HepG2 (cell line): ENCODE results near the gene LIF. TPM values are rescaled to one million over a fixed set of nuclear protein-coding genes. Genes with fewer than 3 reads are reported as not detected.

ENCODE experiments used
- ERF ChIP-seq: IDR thresholded peaks from 2 replicates; pipeline ENCODE4 v1.6.1; 2018; ENCODE audit warnings: missing biosample characterization, missing genetic modification reagents
- ETS1 ChIP-seq: sonication (generic); formaldehyde crosslinking; IDR thresholded peaks from 2 replicates; pipeline ENCODE4 v1.4.0; 2020; ENCODE audit warnings: missing genetic modification reagents
- JUNB ChIP-seq: sonication (generic); formaldehyde crosslinking; IDR thresholded peaks from 2 replicates; pipeline ENCODE4 v1.8.0; 2022; ENCODE audit warnings: missing genetic modification reagents, mild to moderate bottlenecking, borderline replicate concordance
- MAFG ChIP-seq: sonication (generic); formaldehyde crosslinking; IDR thresholded peaks from 2 replicates; pipeline ENCODE4 v1.5.1; 2020; ENCODE audit warnings: mild to moderate bottlenecking, missing genetic modification reagents
- PATZ1 ChIP-seq: sonication (generic); formaldehyde crosslinking; IDR thresholded peaks from 2 replicates; pipeline ENCODE4 v1.4.0; 2020; ENCODE audit warnings: missing genetic modification reagents
- RORA ChIP-seq: sonication (generic); formaldehyde crosslinking; IDR thresholded peaks from 2 replicates; pipeline ENCODE4 v1.5.0; 2020; ENCODE audit warnings: mild to moderate bottlenecking, missing genetic modification reagents, moderate library complexity
- SAP130 ChIP-seq: IDR thresholded peaks from 2 replicates; pipeline ENCODE4 v1.6.1; 2016; ENCODE audit warnings: low read depth
- TCF7L2 ChIP-seq: IDR thresholded peaks from 2 replicates; pipeline ENCODE4 v1.6.1; 2011; ENCODE audit warnings: mild to moderate bottlenecking, low read depth, low read length, moderate library complexity
- TIGD3 ChIP-seq: sonication (generic); formaldehyde crosslinking; IDR thresholded peaks from 2 replicates; pipeline ENCODE4 v1.5.1; 2020; ENCODE audit warnings: mild to moderate bottlenecking, missing genetic modification reagents, borderline replicate concordance
- TRAFD1 ChIP-seq: sonication (generic); formaldehyde crosslinking; IDR thresholded peaks from 2 replicates; pipeline ENCODE4 v1.5.1; 2020; ENCODE audit warnings: missing genetic modification reagents, mild to moderate bottlenecking, borderline replicate concordance
- ZBTB43 ChIP-seq: sonication (generic); formaldehyde crosslinking; conservative IDR thresholded peaks from 2 replicates; pipeline ENCODE4 v1.4.0; 2020; ENCODE audit warnings: missing genetic modification reagents
- ZBTB7A ChIP-seq: sonication (generic); formaldehyde crosslinking; IDR thresholded peaks from 2 replicates; pipeline ENCODE4 v1.8.0; 2022; ENCODE audit warnings: mild to moderate bottlenecking, missing genetic modification reagents
- ZEB1 ChIP-seq: IDR thresholded peaks from 2 replicates; pipeline ENCODE4 v1.6.1; 2012; ENCODE audit warnings: mild to moderate bottlenecking, low read depth, inconsistent platforms; ENCODE audit not compliant: insufficient replicate concordance
- ZFX ChIP-seq: sonication (generic); formaldehyde crosslinking; IDR thresholded peaks from 2 replicates; pipeline ENCODE4 v1.4.0; 2020; ENCODE audit warnings: mild to moderate bottlenecking, low read depth, missing genetic modification reagents, moderate library complexity
- ZNF124 ChIP-seq: sonication (generic); formaldehyde crosslinking; IDR thresholded peaks from 2 replicates; pipeline ENCODE4 v1.4.0; 2020; ENCODE audit warnings: missing genetic modification reagents
- ZNF772 ChIP-seq: sonication (generic); formaldehyde crosslinking; IDR thresholded peaks from 2 replicates; pipeline ENCODE4 v1.5.0; 2020; ENCODE audit warnings: mild to moderate bottlenecking, missing genetic modification reagents
- ZNF781 ChIP-seq: sonication (generic); formaldehyde crosslinking; IDR thresholded peaks from 2 replicates; pipeline ENCODE4 v1.5.1; 2020; ENCODE audit warnings: borderline replicate concordance, mild to moderate bottlenecking, missing genetic modification reagents; ENCODE audit errors: not compliant biosample characterization
- ZNF850 ChIP-seq: sonication (generic); formaldehyde crosslinking; conservative IDR thresholded peaks from 2 replicates; pipeline ENCODE4 v1.9.0; 2021; ENCODE audit warnings: mild to moderate bottlenecking, missing genetic modification reagents
- ZSCAN20 ChIP-seq: sonication (generic); formaldehyde crosslinking; IDR thresholded peaks from 2 replicates; pipeline ENCODE4 v1.4.0; 2020; ENCODE audit warnings: missing genetic modification reagents, mild to moderate bottlenecking, borderline replicate concordance
- ZSCAN21 ChIP-seq: sonication (generic); formaldehyde crosslinking; IDR thresholded peaks from 2 replicates; pipeline ENCODE4 v1.8.0; 2022; ENCODE audit warnings: mild to moderate bottlenecking, missing genetic modification reagents, moderate library complexity, borderline replicate concordance
- ZSCAN30 ChIP-seq: sonication (generic); formaldehyde crosslinking; IDR thresholded peaks from 2 replicates; pipeline ENCODE4 v1.5.0; 2020; ENCODE audit warnings: mild to moderate bottlenecking, missing genetic modification reagents
- polyA plus RNA-seq, 8 experiments: library from polyadenylated mRNA; depleted of rRNA in 3 of 8; stranded (reverse) in 7 of 8; unstranded in 1 of 8; fragments of >200 nt; fragmentation: Illumina TruSeq in 4 of 8; extraction: Trizol in 4 of 8; gene quantifications; 2 replicates each; pipeline versions ENCODE4 v1.2.1 to v1.2.3, GENCODE V29; 2011 to 2016; ENCODE audit warnings: low read depth in 4 of 8, missing spikeins in 1 of 8, mixed read lengths in 1 of 8; ENCODE audit not compliant: insufficient read depth in 1 of 8
- total RNA-seq, 5 experiments: library from RNA; depleted of rRNA; stranded (reverse); fragments of >200 nt; fragmentation: Illumina TruSeq; extraction: Trizol; gene quantifications; 2 replicates each; pipeline ENCODE4 v1.2.3, GENCODE V29; 2016; ENCODE audit warnings: low read depth in 1 of 5

LIF gene
- total and polyA plus RNA-seq, 2 of the 13 experiments (the other 11 are each of a cell fraction or from before 2014, with no cell fraction given), result 3.6 to 8.5 TPM

- TF ChIP-seq ZBTB7A (CRISPR knock-in tag) (no peak), PATZ1 (CRISPR knock-in tag) (no peak), ZNF781 (CRISPR knock-in tag) (no peak), ZBTB43 (CRISPR knock-in tag) (no peak), ZEB1 (no peak), ETS1 (CRISPR knock-in tag) (no peak), ERF (CRISPR knock-in tag) (no peak), TIGD3 (CRISPR knock-in tag) (no peak), JUNB (CRISPR knock-in tag) (no peak), RORA (CRISPR knock-in tag) (no peak), ZNF850 (CRISPR knock-in tag) (no peak), TCF7L2 (no peak), ZSCAN20 (CRISPR knock-in tag) (no peak), MAFG (CRISPR knock-in tag) (0 out of 2 replicates have a peak, but pooled peaks have one; percentile 23), ZSCAN30 (no peak), ZNF124 (CRISPR knock-in tag) (no peak), TRAFD1 (CRISPR knock-in tag) (no peak), ZNF772 (CRISPR knock-in tag) (no peak), ZSCAN21 (CRISPR knock-in tag) (no peak), ZFX (CRISPR knock-in tag) (no peak; the same call in 1 of the 2 replicates), SAP130 (CRISPR knock-in tag) (no peak; the same call in 1 of the 2 replicates)
Observed at GRCh38 chr22:30286813-30287647, 40.5 kb upstream of the LIF start (continued).
